Measurements from ENCODE around the gene SLC27A6.

- TF ChIP-seq, protein P1, sequence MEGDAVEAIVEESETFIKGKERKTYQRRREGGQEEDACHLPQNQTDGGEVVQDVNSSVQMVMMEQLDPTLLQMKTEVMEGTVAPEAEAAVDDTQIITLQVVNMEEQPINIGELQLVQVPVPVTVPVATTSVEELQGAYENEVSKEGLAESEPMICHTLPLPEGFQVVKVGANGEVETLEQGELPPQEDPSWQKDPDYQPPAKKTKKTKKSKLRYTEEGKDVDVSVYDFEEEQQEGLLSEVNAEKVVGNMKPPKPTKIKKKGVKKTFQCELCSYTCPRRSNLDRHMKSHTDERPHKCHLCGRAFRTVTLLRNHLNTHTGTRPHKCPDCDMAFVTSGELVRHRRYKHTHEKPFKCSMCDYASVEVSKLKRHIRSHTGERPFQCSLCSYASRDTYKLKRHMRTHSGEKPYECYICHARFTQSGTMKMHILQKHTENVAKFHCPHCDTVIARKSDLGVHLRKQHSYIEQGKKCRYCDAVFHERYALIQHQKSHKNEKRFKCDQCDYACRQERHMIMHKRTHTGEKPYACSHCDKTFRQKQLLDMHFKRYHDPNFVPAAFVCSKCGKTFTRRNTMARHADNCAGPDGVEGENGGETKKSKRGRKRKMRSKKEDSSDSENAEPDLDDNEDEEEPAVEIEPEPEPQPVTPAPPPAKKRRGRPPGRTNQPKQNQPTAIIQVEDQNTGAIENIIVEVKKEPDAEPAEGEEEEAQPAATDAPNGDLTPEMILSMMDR (IDR thresholded peaks at IDR 0.05) = no peak
- no peak for TF ChIP-seq REST (IDR thresholded peaks at IDR 0.05; ENCODE audit: insufficient read depth in 1 of 2, low read depth in 2 of 2, low read length in 1 of 2)
- no peak for TF ChIP-seq POLR2AphosphoS5 (IDR thresholded peaks at IDR 0.05; ENCODE audit: low read depth, low read length)
- no peak for TF ChIP-seq TCF7L2 (IDR thresholded peaks at IDR 0.05; ENCODE audit: low read depth, low read length)
Observed at GRCh38 chr5:128974567-128974966, 9.3 kb downstream of the SLC27A6 start.
